ENCODE results near the gene FNDC4.
"Not testable (repeated sequence)": the region's sequence is repeated elsewhere in the genome, so short reads cannot be mapped to it uniquely, and the experiment has no call there.

Gene FNDC4, protein sequence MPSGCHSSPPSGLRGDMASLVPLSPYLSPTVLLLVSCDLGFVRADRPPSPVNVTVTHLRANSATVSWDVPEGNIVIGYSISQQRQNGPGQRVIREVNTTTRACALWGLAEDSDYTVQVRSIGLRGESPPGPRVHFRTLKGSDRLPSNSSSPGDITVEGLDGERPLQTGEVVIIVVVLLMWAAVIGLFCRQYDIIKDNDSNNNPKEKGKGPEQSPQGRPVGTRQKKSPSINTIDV

DNA sequence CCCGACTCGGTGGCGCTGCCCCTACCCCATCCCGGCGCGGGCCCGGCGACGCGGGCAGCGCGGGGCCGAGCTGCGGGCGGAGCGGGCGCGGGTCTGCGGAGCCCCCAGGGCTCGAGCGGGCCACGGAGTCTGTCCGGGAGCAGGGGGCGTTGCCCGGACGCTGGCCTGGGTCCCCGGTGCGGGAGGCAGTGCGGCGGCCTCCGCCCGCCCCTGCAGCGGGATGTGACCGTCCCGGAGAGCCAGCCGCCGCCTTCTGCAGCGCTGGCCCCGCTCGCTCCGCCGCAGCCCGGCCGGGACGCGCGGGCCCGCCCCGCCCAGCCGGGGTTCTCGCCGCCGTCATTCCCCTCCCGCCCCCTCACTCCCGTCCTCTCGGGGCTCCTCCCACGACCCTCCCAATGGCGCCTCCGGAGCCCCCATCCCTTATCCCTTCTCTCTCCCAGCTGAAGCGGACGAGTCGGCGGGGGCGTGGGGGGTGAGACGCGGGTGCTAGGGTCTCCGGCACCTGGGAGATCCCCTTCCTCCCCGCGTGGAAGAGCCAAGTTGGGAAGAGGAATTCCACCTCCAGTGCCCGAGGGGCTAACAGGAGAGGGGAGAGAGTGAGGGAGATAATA, at the start of gene FNDC4:
Gene FNDC4 (minus strand): TSS at position 257 of the 611 bp plus-strand sequence. CDS start 521 bp downstream, outside the sequence.
- DNase-seq = no peak

DNA sequence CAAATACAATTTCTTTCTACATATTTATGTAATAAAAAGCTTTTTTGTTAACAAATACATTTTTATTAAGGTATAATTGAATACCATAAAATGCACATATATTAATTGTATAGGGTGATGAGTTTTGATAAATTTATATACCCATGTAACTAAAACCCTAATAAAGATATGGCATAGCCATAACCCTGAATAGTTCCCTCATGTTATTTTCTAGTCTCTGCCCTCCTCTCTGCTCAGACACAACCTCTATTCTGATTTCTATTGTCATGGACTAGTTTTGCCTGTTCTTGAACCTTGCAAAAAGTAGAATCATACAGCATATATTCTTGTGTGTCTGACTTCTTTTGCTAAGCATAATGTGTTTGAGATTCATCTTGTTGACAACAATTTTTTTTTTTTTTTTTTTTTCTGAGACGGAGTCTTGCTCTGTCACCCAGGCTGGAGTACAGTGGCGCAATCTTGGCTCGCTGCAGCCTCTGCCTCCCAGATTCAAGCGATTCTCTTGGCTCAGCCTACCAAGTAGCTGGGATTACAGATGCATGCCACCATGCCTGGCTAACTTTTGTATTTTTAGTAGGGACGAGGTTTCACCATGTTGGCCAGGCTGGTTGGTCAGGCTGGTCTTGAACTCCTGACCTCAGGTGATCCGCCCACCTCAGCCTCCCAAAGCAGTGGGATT, 49.3 kb upstream of the FNDC4 start:
- DNase-seq = no peak

DNA sequence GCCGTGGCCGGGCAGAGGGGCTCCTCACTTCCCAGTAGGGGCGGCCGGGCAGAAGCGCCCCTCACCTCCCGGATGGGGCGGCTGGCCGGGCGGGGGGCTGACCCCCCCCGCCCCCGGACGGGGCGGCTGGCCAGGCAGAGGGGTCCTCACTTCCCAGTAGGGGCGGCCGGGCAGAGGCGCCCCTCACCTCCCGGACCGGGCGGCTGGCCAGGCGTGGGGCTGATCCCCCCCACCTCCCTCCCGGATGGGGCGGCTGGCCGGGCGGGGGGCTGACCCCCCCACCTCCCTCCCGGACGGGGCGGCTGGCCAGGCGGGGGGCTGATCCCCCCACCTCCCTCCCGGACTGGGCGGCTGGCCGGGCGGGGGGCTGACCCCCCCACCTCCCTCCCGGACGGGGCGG, 44.6 kb upstream of the FNDC4 start:
- DNase-seq = not testable (repeated sequence)

DNA sequence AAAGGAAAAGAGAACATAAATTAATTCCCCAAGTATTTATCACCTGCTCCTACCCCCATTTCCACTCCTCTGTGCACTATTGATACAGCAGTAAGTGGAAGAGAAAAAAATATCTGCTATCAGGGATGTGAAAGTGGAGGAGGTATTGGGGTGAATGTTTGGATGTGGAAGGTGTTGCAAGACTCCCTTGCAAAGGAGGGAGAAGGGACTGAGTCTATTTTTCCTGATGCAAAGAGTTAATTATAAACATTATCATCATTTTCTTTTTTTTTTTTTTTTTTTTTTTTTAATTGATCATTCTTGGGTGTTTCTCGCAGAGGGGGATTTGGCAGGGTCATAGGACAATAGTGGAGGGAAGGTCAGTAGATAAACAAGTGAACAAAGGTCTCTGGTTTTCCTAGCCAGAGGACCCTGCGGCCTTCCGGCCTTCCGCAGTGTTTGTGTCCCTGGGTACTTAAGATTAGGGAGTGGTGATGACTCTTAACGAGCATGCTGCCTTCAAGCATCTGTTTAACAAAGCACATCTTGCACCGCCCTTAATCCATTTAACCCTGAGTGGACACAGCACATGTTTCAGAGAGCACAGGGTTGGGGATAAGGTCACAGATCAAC, 43.9 kb upstream of the FNDC4 start:
- DNase-seq = not testable (repeated sequence)

DNA sequence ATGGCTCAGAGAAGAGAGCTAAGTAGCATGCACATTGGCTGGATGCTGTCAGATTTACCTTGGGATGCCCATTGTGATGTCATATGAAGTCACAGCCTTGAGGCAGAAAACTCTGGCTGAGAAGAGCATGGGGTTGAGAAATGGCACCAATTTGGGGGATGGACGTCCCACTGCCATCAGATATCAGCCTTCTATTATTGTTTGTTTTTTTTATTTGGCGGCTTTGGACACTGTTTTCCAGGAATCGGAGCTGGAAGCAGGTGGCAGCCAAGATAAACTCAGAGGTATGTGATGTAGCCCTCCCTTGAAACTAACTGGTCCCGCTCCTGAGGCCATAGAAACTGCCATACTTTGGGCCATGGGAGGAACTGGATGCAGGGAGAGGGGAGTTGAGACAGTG, 42.3 kb upstream of the FNDC4 start:
- no peak for DNase-seq

DNA sequence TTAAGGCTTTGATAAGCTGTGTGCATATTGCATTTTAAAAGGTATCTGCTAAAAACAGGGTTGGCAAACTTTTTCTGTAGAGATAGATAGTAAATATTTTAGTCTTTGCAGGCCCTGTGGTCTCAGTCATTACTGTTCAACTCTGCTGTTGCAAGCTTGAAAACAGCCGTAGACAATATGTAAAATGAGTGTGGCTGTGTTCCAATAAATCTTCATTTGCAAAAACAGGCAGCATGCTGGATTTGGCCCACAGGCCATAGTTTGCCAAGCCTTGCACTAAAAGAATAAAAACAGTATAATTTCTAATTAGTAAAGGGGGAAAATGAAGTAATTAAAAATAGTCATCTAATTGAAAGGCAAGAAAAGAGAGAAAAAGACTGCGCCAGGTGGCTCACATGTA, 37.0 kb upstream of the FNDC4 start:
- DNase-seq = no peak

DNA sequence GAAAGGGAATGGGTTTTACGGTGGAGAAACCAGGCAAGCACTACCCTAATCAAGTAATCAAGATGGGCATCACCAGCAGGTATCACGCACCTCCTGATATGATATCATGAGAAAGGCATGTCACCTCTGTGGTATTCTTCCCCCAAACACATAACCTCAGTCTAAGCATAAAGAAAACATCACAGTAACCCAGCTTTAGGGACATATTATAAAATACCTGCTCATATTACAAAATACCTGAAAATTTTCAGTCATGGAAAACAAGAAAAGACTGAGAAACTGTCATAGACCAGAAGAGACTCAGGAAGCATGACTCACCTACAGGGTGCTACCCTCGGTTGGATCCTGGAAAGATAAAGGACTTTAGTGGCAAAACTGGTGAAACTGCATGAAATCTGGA, 32.2 kb upstream of the FNDC4 start:
- DNase-seq = no peak

DNA sequence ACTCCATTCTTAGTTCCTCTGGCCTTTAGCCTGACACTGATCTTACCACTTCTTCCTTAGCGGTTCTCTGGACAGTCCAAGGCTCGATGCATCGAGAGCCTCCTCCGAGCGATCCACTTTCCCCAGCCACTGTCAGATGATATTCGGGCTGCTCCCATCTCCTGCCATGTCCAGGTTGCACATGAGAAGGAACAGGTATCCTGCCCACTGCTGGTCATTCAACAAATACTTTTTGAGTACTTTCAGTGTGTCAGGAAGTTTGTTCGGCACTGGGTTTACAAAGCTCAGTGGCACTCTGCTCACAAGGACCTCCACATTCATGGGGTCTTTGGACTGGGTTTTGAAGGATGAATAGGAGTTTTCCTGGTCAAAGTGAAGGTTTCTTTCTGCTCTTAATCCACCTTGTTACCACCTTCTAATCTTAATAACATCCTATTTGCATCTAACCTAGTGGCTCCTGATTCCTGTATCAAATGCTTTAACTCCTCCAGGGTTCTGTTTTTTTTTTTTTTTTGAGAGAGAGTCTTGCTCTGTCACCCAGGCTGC, 27.5 kb upstream of the FNDC4 start:
- no peak for DNase-seq

DNA sequence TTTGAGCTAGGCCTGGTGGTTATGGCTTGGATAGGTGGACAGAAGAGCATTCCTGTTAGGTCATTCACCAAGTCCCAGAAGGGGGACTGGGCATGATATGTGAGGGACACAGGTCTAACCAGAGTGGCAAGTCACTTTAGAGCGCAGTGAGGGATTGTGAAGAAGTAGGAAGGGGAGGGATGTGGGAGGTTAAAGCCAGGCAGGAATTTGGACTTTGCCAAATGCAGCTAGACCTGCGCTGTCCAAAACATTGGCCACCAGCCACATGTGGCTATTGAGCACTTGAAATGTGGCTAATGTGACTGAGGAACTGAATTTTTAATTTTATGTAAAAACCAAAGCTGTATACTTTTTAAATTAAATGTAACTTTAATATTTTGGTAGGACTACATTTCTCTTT, 25.3 kb upstream of the FNDC4 start:
- no peak for DNase-seq

DNA sequence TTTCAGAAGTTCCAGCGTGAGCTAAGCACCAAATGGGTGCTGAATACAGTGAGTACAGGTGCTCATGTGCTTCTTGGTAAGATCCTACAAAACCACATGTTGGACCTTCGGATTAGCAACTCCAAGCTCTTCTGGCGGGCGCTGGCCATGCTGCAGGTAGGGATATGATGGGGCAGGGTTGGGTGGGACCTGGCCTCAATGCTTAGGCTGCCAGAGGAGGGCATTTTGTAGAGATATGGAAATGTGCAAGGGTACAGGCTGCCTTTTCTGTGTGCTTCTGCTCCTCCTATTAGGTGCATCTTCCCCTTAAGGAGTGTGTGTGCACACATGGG, 23.7 kb upstream of the FNDC4 start:
- no peak for DNase-seq

DNA sequence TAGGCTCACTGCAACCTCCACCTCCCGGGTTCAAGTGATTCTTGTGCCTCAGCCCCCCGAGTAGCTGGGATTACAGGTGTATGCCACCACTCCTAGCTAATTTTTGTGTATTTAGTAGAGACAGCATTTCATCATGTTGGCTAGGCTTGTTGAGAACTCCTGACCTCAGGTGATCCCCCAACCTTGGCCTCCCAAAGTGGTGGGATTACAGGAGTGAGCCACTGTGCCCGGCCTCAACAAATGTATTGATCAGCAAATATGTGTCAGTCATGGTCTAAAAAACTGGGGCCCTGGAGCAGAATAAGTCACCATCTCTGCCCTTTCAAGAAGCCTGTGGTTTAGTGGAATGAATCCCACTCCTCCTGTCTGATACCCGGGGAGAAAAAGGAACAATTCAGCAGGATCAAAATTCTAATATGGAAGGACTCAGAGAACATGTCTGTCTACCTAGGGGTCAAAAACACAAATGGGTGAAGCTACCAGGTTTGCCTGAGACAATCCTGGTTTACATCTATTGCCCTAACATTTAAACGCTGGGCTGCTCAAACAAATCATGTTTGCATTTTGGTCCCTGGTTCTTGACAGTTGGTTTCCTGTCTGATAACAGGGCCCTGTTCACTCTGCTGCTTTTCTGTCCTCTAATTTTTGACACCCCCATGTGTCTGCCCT, 23.2 kb upstream of the FNDC4 start:
- DNase-seq = no peak

DNA sequence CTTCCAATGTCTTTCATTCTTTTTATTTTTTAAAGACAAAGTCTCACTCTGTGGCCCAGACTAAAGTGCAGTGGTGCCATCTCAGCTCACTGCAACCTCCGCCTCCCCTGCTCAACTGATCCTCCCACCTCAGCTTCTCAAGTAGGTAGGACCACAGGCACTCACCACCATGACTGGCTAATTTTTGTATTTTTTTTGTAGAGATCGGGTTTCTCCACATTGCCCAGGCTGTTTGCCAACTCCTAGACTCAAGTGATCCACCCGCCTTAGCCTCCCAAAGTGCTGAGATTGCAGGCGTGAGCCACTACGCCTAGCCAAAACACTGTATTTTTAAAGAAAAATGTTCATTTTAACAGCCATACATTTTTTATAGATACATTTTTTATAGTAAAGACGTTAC, 14.3 kb upstream of the FNDC4 start:
- no peak for DNase-seq

DNA sequence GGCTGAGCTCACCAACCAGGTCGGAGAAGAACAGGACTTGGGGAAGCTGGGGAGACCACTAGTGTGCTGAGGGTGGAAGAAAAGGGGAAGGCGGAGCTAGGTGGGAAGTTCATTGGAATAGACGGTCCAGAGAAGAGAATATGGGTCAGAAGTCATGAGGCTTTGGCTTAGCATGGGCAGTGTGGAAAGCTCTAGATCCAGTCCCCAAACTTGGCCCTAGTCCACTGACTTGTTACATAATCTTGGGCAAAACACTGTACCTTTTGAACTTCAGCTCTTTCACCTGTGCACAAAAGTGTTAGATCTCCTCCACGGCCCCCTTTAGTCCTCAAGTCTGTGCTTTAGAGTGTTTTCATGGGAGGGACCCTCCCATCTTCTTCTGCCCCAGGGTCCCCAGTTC, 12.3 kb upstream of the FNDC4 start:
- DNase-seq = no peak

DNA sequence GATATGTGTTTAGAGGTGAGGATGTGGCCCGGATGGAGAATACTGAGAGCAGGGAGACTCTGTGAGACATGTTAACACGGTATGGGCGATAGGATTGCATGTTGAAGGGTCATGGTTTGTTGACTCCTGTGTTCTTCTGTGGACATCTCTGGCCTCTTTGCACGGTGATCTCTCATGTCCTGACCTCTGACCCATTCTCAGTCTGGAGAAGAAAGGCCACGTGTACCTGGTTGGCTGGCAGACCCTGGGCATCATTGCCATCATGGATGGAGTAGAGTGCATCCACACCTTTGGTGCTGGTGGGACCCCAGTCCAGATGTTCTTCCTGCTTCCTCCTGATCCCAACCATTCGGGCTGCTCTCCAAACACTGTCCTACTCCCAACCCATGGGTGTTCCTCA, 11.6 kb upstream of the FNDC4 start:
- DNase-seq = no peak

DNA sequence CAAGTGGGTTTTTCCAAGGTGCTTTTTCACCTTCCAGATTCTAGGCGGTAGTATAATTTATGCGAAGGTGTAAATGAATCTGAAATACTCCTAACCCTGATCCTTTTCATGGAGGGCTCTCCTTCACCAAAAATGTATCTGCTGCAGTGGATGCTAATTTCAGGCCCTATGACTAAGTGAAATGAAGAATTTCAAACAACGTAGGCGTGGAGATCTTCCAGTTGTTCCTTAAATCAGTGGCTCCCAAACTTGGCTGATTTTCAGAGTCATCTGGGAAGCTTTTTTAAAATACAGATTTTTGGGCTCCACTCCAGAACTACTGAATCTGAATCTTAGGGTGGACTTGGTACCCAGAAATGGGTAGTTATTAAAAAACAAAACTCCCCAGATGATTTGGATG, 7.1 kb upstream of the FNDC4 start:
- no peak for DNase-seq

DNA sequence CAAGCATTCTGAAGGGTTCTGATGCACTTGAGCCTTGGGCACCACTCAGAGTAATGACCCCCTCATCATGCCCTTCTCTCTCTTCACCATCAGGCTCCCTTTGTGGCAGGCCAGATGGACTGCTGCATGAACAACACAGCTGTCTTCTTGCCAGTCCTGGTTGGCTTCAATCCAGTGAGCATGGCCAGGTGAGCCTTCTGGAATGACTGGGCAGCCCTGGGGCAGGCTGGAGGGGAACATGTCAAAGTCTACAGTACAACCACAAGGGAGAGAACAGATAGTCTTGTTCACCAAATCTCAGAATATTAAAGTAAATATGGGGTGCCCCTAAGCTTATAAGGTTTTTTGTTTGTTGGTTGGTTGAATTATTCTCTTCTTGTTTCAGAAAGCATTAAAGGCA, 6.0 kb upstream of the FNDC4 start:
- DNase-seq = no peak

DNA sequence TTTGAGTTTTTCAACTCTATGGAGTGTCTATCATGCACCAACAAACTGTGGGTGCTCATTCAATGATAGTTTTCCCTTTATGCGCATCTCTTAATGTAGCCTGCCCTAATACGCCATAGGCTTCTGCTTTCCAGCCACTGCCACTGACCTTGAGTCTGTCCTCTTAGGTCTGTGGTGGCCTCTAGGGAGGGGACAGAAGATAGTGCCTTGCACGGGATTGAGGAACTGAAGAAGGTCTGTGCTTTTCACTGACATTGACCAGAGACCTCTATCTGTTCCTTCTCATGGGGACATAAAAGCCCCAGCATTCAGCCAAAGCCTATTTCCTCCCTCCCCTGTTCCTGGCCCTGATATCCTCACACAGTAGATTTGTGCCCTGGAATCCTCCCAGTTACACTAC, 4.0 kb upstream of the FNDC4 start:
- DNase-seq = no peak

DNA sequence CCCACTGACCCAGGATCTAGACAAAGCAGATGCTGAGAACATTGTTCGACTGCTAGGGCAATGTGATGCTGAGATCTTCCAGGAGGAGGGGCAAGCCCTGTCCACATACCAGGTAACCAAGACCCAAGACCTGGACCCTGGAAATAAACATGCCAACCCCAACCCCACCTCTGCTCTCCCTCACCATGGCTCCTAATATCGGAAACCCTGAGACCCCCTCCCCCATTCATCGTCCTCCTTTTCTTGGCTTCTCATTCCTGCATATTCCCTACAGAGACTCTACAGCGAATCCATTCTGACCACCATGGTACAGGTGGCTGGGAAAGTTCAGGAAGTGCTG, 2.3 kb upstream of the FNDC4 start:
- no peak for DNase-seq

DNA sequence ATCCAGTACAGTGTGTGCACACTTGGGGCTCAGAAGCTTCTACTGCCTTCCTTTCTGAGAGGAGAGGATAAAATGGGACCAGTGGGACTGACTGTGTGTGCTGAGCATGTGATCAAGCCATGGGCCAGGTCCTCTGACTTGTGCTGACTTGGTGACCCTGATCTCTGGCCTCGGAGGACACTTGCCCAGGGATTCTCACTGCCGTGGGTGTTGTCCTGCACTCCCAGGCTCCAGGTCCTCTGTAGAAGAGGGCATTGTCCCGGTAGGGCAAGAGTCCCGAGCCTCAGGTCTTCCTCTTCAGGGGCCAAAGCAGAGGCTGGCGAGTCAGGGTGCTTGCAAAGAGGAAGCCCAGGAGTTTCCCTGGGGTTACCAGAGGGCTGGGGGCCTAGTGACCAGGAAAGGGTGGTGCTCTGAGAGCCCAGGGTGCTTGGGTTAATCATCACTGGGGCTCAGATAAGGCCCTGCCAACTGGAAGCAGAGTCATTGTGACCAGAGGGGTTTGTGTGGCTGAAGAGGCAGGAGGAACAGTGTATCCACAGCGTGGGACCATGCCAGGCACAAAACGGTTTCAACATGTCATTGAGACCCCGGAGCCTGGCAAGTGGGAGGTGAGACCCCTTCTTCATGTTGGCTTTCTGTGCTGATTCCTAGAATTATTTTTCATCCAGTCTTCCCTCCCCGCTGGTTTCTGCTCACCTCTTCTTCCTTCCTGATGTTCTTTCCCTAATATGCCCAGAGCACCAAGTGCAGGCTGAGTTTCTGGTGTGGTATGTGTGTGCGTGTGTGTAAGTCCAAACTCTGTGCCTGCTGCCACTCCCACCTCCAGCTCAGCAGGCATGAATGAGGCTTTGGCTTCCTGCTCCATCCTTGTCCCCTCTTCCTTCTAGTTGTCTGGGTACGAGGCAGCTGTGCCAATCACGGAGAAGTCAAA, 1.6 kb upstream of the FNDC4 start, which contains the start of gene GCKR:
Gene GCKR (plus strand): TSS at position 483 of the 931 bp plus-strand sequence. CDS start 66 bp downstream, at position 549.
- no peak for DNase-seq

DNA sequence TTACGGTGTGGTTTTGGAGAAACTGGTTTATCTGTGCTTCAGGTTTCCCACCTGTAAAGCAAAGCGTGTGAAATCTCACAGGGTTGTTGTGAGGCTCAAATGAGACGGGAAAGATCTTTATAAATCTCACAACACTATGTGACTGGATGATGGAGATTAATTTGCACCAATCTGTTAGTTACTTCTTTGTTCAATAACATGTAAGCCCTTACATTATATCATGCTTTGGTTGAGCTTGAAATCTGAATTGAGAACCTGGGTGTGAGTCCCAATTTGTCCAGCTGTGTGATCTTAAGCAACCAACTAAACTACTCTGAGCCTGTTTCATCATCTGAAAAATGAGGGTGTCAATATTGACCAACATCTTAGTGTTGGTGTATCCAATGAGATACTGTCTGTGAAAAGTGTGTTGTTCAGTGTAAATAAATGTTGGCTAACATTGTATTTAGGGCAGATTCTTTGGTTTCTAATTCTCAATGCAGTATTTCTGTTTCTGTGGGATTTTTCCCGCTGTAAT, 898 bp upstream of the FNDC4 start:
- DNase-seq = no peak

DNA sequence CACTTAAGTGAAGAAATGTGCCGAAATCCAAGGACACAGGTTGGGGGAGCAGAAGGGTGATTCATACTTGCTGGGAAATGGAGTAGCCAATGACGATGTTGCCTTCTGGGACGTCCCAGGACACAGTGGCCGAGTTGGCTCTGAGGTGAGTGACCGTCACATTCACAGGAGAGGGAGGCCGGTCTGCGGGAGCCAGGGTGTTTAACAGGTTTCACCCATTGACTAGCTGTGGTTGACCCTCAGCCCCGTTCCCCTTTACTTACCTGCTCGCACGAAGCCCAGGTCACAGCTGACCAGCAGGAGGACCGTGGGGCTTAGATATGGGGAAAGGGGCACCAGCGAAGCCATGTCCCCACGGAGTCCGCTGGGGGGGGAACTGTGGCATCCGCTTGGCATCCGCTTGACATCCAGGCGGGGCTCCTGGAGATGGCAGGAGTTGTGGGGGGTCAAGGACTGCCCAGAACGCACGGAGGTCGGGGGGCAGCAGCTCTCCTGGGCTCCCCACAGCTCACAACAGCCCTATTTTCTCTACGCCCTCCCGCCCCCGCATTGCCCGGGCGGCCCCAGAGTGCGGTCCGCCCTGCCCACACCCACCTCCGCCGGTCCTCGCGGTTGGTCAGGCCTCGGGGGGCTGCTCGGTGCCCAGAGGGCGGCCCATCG, 586 bp downstream of the FNDC4 start:
- DNase-seq = no peak

DNA sequence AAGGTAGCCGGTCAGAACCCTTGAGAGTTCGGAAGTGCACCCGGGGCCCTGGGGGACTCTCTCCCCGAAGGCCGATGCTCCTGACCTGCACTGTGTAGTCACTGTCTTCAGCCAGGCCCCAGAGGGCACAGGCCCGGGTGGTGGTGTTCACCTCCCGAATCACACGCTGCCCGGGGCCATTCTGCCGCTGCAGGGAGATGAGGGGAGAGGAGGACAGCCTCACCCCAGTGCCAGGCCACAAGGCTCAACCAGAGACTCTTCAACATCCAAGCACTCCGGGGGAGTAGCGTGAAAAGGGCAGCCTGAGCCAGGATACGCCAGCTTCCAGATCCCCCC, 1.1 kb downstream of the FNDC4 start:
- no peak for DNase-seq
